ENCODE measurements around the gene TRPC4AP. TPM values are rescaled to one million over a fixed set of nuclear protein-coding genes. Genes with fewer than 3 reads are reported as not detected.
A peak's percentile ranks its signal among the peaks of the same experiment; 100 is the strongest.

Gene TRPC4AP
- total RNA-seq, 2 donors from 2014 or later, result 32.4 to 39.2 TPM

DNA sequence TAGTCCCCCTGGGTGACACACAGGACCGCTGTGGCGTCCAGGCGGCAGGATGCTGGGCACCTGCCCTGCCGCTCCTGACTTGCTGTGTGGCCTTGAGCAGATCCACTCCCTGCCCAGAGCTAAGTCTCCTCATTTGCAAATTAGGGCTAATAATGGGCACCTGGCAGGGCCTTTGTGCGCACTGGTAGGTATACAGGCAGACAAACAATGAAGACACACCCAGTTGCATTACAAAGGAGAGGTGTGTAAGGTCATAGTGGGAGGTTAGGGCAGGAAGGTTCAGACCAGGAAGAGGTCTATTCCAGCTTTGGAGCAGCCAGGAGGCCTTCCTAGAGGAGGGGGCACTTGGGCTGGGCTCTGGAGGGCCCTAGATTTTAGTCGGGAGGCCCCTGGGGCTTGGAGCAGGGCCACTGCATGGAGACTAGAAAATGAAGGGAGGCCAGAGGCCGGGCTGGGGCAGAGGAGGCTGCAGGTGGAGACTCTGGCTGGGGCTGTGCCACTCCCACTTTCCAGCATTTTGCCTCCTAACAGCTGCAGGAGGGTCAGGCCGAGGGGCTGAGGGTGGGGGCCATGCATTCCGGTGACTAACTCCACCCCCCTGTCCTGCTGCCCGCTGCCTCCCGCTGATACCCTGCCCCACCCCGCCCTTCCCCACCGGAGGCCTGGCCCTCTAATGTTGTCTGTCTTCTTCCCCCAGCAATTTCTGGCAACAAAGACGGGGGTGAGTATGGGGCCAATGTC, 108.4 kb downstream of the TRPC4AP start:
- Histone ChIP-seq H3K27me3 (no peaks in the 10 kb centered on the region), H3K27ac (peak overlapping the region; percentile 85 to 98), H3K9me3 (no peaks in the 10 kb centered on the region), H3K4me1 (peaks cover 0 to 61% of the 10 kb centered on the region in 2 donors), H3K36me3 (peaks cover 23% of the 10 kb centered on the region), H3K4me3 (no peak overlapping the region)
- DNase-seq (ENCODE audit: low spot score), result no peak
- TF ChIP-seq, protein P1, sequence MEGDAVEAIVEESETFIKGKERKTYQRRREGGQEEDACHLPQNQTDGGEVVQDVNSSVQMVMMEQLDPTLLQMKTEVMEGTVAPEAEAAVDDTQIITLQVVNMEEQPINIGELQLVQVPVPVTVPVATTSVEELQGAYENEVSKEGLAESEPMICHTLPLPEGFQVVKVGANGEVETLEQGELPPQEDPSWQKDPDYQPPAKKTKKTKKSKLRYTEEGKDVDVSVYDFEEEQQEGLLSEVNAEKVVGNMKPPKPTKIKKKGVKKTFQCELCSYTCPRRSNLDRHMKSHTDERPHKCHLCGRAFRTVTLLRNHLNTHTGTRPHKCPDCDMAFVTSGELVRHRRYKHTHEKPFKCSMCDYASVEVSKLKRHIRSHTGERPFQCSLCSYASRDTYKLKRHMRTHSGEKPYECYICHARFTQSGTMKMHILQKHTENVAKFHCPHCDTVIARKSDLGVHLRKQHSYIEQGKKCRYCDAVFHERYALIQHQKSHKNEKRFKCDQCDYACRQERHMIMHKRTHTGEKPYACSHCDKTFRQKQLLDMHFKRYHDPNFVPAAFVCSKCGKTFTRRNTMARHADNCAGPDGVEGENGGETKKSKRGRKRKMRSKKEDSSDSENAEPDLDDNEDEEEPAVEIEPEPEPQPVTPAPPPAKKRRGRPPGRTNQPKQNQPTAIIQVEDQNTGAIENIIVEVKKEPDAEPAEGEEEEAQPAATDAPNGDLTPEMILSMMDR (IDR thresholded peaks at IDR 0.05), result no peak

DNA sequence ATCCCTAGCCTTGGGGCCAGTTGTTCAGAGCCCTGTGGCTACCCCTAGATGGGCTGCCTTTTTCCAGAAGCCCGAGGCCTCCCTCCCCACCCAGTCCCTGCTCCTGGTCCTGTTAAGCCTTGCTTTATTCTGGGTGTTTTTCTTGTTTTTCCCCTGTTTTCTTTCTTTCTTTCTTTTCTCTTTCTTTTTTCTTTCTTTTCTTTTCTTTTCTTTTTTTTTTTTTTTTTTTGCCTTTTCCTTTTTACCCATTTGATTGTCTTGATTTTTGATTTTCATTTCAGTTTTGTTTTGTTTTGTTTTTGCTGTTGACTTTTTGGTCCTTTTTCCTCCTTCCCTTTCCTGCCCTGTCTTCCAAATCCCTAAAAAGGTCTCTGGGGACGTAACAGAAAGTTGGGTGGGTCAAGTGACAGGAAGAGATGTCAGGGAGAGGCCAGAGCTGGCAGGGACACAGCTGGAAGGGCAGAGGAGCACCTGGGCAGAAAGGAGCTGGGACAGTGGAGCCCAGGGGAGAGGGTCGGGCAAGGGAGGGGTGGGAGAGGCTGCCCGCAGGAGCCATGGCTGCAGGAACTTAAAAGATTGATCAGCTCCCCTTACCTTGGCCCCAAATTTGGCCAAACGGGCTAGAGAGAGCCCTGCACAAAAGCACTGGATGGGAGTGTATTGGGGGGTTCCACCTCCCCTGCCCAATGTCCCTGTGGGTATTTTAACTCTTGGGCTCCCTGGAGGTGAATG, 109.4 kb downstream of the TRPC4AP start:
- H3K36me3 ChIP-seq, result peaks cover 18% of the 10 kb centered on the region
- TF ChIP-seq, protein P1 (IDR thresholded peaks at IDR 0.05), result no peak
- no peaks in the 10 kb centered on the region for H3K27me3 ChIP-seq
- peak overlapping the region; percentile 85 to 98 for H3K27ac ChIP-seq
- no peaks in the 10 kb centered on the region for H3K9me3 ChIP-seq
- H3K4me1 ChIP-seq, result peaks cover 0 to 59% of the 10 kb centered on the region in 2 donors
- no peak for DNase-seq (ENCODE audit: low spot score)
- H3K4me3 ChIP-seq, result no peak overlapping the region

DNA sequence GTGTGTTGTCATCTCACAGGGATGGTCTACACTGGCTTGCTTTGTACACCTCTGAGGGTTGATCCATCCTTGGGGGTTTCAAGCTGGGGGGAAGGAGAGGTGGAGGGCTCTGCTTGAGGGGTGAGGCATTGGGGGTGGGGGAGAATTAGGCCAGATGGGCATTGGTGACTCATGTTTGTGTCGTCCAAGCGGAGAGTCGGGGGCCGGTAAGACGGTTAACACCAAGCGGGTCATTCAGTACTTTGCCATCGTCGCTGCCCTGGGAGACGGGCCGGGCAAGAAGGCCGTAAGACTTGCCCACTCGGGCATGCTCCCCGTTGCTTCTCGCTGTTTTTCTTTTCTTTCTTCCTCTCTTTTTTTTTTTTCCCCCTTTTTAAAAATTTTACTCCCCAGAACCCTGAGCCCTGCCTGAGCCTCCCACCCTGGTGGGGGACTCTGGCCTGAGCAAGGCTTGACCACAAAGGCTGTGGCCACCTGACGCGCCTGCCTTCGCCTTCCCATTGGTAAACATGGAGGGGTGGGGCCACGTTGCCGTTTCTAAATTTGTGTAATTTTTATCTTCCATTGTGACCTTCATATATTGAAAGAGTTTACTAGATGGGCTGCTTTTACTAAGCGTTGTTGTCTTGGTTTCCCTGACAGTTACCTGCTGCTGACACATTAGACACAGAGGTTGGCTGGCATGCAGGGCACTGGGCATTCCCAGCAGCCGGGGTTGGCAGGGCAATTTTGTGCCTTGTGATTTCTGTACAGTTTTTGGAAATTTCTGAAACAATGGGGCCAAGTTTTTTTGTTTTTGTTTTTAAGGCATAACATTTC, 110.1 kb downstream of the TRPC4AP start:
- Histone ChIP-seq H3K4me3 (no peak overlapping the region), H3K27ac (peak overlapping the region; percentile 85 to 98), H3K4me1 (peaks cover 0 to 52% of the 10 kb centered on the region in 2 donors), H3K27me3 (no peaks in the 10 kb centered on the region), H3K36me3 (peaks cover 18% of the 10 kb centered on the region), H3K9me3 (no peaks in the 10 kb centered on the region)
- no peak for DNase-seq (ENCODE audit: low spot score)
- TF ChIP-seq, protein P1 (IDR thresholded peaks at IDR 0.05), result no peak

- peak overlapping the region in 1 of 2 donors; percentile 46 for H3K4me3 ChIP-seq
- H3K27ac ChIP-seq, result peak overlapping the region; percentile 85 to 98
- H3K9me3 ChIP-seq, result no peaks in the 10 kb centered on the region
- TF ChIP-seq, protein P1 (IDR thresholded peaks at IDR 0.05), result no peak
- DNase-seq (ENCODE audit: low spot score), result no peak
- H3K27me3 ChIP-seq, result no peaks in the 10 kb centered on the region
- H3K36me3 ChIP-seq, result peaks cover 7% of the 10 kb centered on the region
- peaks cover 0 to 35% of the 10 kb centered on the region in 2 donors for H3K4me1 ChIP-seq
Measured at GRCh38 chr20:34980543-34981233, 111.9 kb downstream of the TRPC4AP start.
